HG03095 (cell line): ENCODE data around the gene ACP7.
"Not testable (repeated sequence)": the region's sequence is repeated elsewhere in the genome, so short reads cannot be mapped to it uniquely, and the experiment has no call there.

ENCODE experiments used
- ATAC-seq: cut with Tn5 transposase; IDR thresholded peaks from one replicate; pipeline ENCODE4 v1.9.1; 2021; ENCODE audit warnings: moderate library complexity; ENCODE audit not compliant: unreplicated experiment

Gene ACP7

GRCh38 chr19:39130337-39131254 is 46.4 kb downstream of the ACP7 start:
- no peak for ATAC-seq

GRCh38 chr19:39131255-39131755 is 47.1 kb downstream of the ACP7 start:
- ATAC-seq: no peak

GRCh38 chr19:39132344-39132969 is 48.3 kb downstream of the ACP7 start:
- no peak for ATAC-seq

GRCh38 chr19:39133431-39134270 is 49.5 kb downstream of the ACP7 start:
- ATAC-seq: no peak

- ATAC-seq: no peak
Observed at GRCh38 chr19:39135701-39136100, 51.5 kb downstream of the ACP7 start.

GRCh38 chr19:39136225-39136940 is 52.2 kb downstream of the ACP7 start:
- no peak for ATAC-seq

GRCh38 chr19:39137131-39137530 is 53.0 kb downstream of the ACP7 start:
- ATAC-seq: no peak

GRCh38 chr19:39138221-39139211 is 54.3 kb downstream of the ACP7 start:
- no peak for ATAC-seq

- no peak for ATAC-seq
Observed at GRCh38 chr19:39139305-39139874, 55.2 kb downstream of the ACP7 start.

GRCh38 chr19:39139971-39140453 is 55.8 kb downstream of the ACP7 start:
- no peak for ATAC-seq

GRCh38 chr19:39140594-39140993 is 56.4 kb downstream of the ACP7 start:
- no peak for ATAC-seq

GRCh38 chr19:39141929-39142328 is 57.8 kb downstream of the ACP7 start:
- no peak for ATAC-seq

GRCh38 chr19:39142630-39143029 is 58.5 kb downstream of the ACP7 start:
- no peak for ATAC-seq

GRCh38 chr19:39143757-39144289 is 59.7 kb downstream of the ACP7 start:
- not testable (repeated sequence) for ATAC-seq

GRCh38 chr19:39144290-39145071 is 60.3 kb downstream of the ACP7 start:
- no peak for ATAC-seq

GRCh38 chr19:39145180-39145953 is 61.2 kb downstream of the ACP7 start:
- ATAC-seq: no peak

GRCh38 chr19:39146091-39146490 is 61.9 kb downstream of the ACP7 start:
- no peak for ATAC-seq
